ENCODE measurements around the gene AZU1.

The AZU1 gene

GRCh38 chr19:798415-799075, 29.1 kb upstream of the AZU1 start:
- no peak for TF ChIP-seq CTCF (IDR thresholded peaks at IDR 0.05; ENCODE audit: borderline replicate concordance, insufficient read depth, low read depth, low read length)
- peak overlapping the region; percentile 92 for H3K4me3 ChIP-seq (ENCODE audit: low read depth, low read length)

GRCh38 chr19:799076-799881, 28.4 kb upstream of the AZU1 start:
- peak overlapping the region; percentile 92 for H3K4me3 ChIP-seq (ENCODE audit: low read depth, low read length)
- 0 out of 2 replicates have a peak, but pooled peaks have one; percentile 8 for TF ChIP-seq CTCF (IDR thresholded peaks at IDR 0.05; ENCODE audit: borderline replicate concordance, insufficient read depth, low read depth, low read length)

- no peak overlapping the region for H3K4me3 ChIP-seq (ENCODE audit: low read depth, low read length)
- no peak for TF ChIP-seq CTCF (IDR thresholded peaks at IDR 0.05; ENCODE audit: borderline replicate concordance, insufficient read depth, low read depth, low read length)
These were observed 27.1 kb upstream of the AZU1 start for GRCh38 chr19:800360-801029.

- no peak for TF ChIP-seq CTCF (IDR thresholded peaks at IDR 0.05; ENCODE audit: borderline replicate concordance, insufficient read depth, low read depth, low read length)
- no peak overlapping the region for H3K4me3 ChIP-seq (ENCODE audit: low read depth, low read length)
These were observed 26.4 kb upstream of the AZU1 start for GRCh38 chr19:801030-801860.

GRCh38 chr19:801861-802497, 25.7 kb upstream of the AZU1 start:
- TF ChIP-seq CTCF (IDR thresholded peaks at IDR 0.05; ENCODE audit: borderline replicate concordance, insufficient read depth, low read depth, low read length), result no peak
- no peak overlapping the region for H3K4me3 ChIP-seq (ENCODE audit: low read depth, low read length)

- no peak for TF ChIP-seq CTCF (IDR thresholded peaks at IDR 0.05; ENCODE audit: borderline replicate concordance, insufficient read depth, low read depth, low read length)
- no peak overlapping the region for H3K4me3 ChIP-seq (ENCODE audit: low read depth, low read length)
These were observed 25.0 kb upstream of the AZU1 start for GRCh38 chr19:802498-803098.

Data from GM12875 (cell line).